Endothelial cell of umbilical vein (primary cell): Measurements from ENCODE around the gene S100A5.

Source experiments
- EZH2 ChIP-seq: IDR thresholded peaks from 2 replicates; pipeline ENCODE4 v1.6.1; 2012; ENCODE audit warnings: borderline replicate concordance, low read depth, mild to moderate bottlenecking, moderate library complexity, low read length, inconsistent platforms; ENCODE audit not compliant: severe bottlenecking
- FOS ChIP-seq: IDR thresholded peaks from 2 replicates; pipeline ENCODE4 v1.6.1; 2011; ENCODE audit warnings: mild to moderate bottlenecking, low read length, moderate library complexity, borderline replicate concordance; ENCODE audit not compliant: insufficient read depth
- GATA2 ChIP-seq: IDR thresholded peaks from 2 replicates; pipeline ENCODE4 v1.7.0; 2011; ENCODE audit warnings: low read depth, mild to moderate bottlenecking, moderate library complexity, mixed read lengths, low read length; ENCODE audit not compliant: insufficient read length, insufficient read depth
- JUN ChIP-seq: IDR thresholded peaks from 2 replicates; pipeline ENCODE4 v1.6.1; 2011; ENCODE audit warnings: borderline replicate concordance, low read depth; ENCODE audit not compliant: insufficient read length, insufficient read depth
- MYC ChIP-seq: IDR thresholded peaks from one replicate; pipeline ENCODE4 v1.6.1; 2011; ENCODE audit warnings: mild to moderate bottlenecking, low read depth, low read length
- POLR2A ChIP-seq: IDR thresholded peaks from 2 replicates; pipeline ENCODE4 v1.6.1; 2012; ENCODE audit warnings: low read depth, mild to moderate bottlenecking, control low read depth, low read length
- POLR2AphosphoS5 ChIP-seq: IDR thresholded peaks from 2 replicates; pipeline ENCODE4 v1.6.1; 2012; ENCODE audit warnings: low read depth, mild to moderate bottlenecking, control low read depth, low read length, moderate library complexity; ENCODE audit not compliant: insufficient read depth
- TF ChIP-seq, protein P1 (sequence below), 2 donors: IDR thresholded peaks; 1 replicate in 1 of 2; 2 replicates in 1 of 2; pipeline ENCODE4 v1.5.1; 2011; ENCODE audit warnings: low read length in 2 of 2, mild to moderate bottlenecking in 2 of 2, moderate library complexity in 2 of 2, control low read depth in 1 of 2, inconsistent platforms in 1 of 2, low read depth in 1 of 2; ENCODE audit not compliant: insufficient read depth in 1 of 2; ENCODE audit errors: extremely low read depth in 1 of 2
- TF ChIP-seq, protein P2 (sequence below): IDR thresholded peaks from 2 replicates; pipeline ENCODE4 v1.6.1; 2011; ENCODE audit not compliant: insufficient read depth, insufficient read length

DNA sequence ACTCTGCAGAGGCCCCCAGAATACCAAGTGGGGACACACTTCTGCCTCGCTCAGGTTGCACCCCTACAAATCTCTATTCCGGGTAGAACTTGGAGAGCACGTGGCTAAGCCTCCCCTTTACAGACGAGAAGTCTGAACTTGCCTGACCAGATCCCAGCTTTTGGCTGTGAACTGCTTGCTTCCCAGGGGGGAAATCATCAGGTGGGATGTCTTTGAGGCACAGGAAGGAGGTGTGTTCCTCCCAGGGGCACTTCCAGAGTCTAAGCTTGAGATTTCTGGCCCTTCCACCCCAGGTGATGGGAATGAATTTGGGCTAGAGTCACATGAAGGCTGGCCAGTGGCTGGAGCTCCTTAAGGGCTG lies 9.6 kb upstream of the S100A5 start:
- TF ChIP-seq, protein P1, sequence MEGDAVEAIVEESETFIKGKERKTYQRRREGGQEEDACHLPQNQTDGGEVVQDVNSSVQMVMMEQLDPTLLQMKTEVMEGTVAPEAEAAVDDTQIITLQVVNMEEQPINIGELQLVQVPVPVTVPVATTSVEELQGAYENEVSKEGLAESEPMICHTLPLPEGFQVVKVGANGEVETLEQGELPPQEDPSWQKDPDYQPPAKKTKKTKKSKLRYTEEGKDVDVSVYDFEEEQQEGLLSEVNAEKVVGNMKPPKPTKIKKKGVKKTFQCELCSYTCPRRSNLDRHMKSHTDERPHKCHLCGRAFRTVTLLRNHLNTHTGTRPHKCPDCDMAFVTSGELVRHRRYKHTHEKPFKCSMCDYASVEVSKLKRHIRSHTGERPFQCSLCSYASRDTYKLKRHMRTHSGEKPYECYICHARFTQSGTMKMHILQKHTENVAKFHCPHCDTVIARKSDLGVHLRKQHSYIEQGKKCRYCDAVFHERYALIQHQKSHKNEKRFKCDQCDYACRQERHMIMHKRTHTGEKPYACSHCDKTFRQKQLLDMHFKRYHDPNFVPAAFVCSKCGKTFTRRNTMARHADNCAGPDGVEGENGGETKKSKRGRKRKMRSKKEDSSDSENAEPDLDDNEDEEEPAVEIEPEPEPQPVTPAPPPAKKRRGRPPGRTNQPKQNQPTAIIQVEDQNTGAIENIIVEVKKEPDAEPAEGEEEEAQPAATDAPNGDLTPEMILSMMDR (IDR thresholded peaks at IDR 0.05; ENCODE audit: extremely low read depth in 1 of 2, insufficient read depth in 1 of 2, low read depth in 1 of 2, low read length in 2 of 2): no peak
- TF ChIP-seq POLR2A (no peak), POLR2AphosphoS5 (no peak), GATA2 (no peak), EZH2 (no peak), JUN (no peak), MYC (no peak), FOS (no peak)
- TF ChIP-seq, protein P2, sequence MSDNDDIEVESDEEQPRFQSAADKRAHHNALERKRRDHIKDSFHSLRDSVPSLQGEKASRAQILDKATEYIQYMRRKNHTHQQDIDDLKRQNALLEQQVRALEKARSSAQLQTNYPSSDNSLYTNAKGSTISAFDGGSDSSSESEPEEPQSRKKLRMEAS: no peak
